22Rv1 (cell line): ENCODE data around the gene MOK.

Source experiments
- CTCF ChIP-seq: fragments of 450-650 bp; IDR thresholded peaks from 2 replicates; pipeline ENCODE4 v1.5.1; 2017; ENCODE audit warnings: mild to moderate bottlenecking
- ZFX ChIP-seq: fragments of 450-650 bp; IDR thresholded peaks from 2 replicates; pipeline ENCODE4 v1.6.1; 2017; ENCODE audit warnings: antibody characterized with exemption, borderline replicate concordance

- TF ChIP-seq CTCF (no peak), ZFX (no peak)
Observed at GRCh38 chr14:102187568-102188001, 117.4 kb downstream of the MOK start.
